Large intestine (tissue), 3 donors: ENCODE results near the gene NRBF2. TPM values are rescaled to one million over a fixed set of nuclear protein-coding genes. Genes with fewer than 3 reads are reported as not detected.
"Not testable (repeated sequence)": the region's sequence is repeated elsewhere in the genome, so short reads cannot be mapped to it uniquely, and the experiment has no call there.

ENCODE experiments used
- DNase-seq, 2 donors: peaks; one replicate each; pipeline versions ENCODE4 v3.0.0 to v3.0.0-alpha.2; 2013
- H3K27ac ChIP-seq: one replicate; pipeline ENCODE4 v1.5.1; 2013; ENCODE audit warnings: low read length
- H3K27me3 ChIP-seq: 2 replicates; pipeline ENCODE4 v1.6.1; 2013; ENCODE audit warnings: low read length; ENCODE audit not compliant: control insufficient read depth, insufficient read depth
- H3K36me3 ChIP-seq: 2 replicates; pipeline ENCODE4 v1.6.1; 2013; ENCODE audit warnings: low read length; ENCODE audit not compliant: control insufficient read depth, insufficient read depth
- H3K4me1 ChIP-seq: one replicate; pipeline ENCODE4 v1.6.1; 2013; ENCODE audit warnings: low read length; ENCODE audit not compliant: control insufficient read depth, insufficient read depth
- H3K4me3 ChIP-seq: one replicate; pipeline ENCODE4 v1.5.1; 2013; ENCODE audit warnings: low read length
- H3K9me3 ChIP-seq: one replicate; pipeline ENCODE4 v1.6.1; 2013; ENCODE audit warnings: mild to moderate bottlenecking, low read depth, low read length, moderate library complexity; ENCODE audit not compliant: control insufficient read depth
- WGBS: methylation state at CpG from one replicate; pipeline ENCODE4 v1.1.5; 2013; ENCODE audit warnings: low lambda C conversion rate; ENCODE audit not compliant: insufficient coverage; 5-methylcytosine and 5-hydroxymethylcytosine counted together
- polyA plus RNA-seq: library from polyadenylated mRNA; unstranded; fragments of 120-200 nt; gene quantifications from one replicate; pipeline ENCODE4 v1.2.1, GENCODE V29; 2013

The NRBF2 gene
- polyA plus RNA-seq, 1 donor: 37.9 TPM

- WGBS: 100% methylated on average over 1 of the region's 3 CpGs
- no peak for DNase-seq
- no peak overlapping the region for H3K27ac ChIP-seq
- H3K27me3 ChIP-seq: no peaks in the 10 kb centered on the region
- H3K4me1 ChIP-seq: peaks cover 5% of the 10 kb centered on the region
- H3K9me3 ChIP-seq: no peaks in the 10 kb centered on the region
- H3K36me3 ChIP-seq: peaks cover 3% of the 10 kb centered on the region
- H3K4me3 ChIP-seq: no peak overlapping the region
Measured at GRCh38 chr10:63140077-63140476, 6.9 kb downstream of the NRBF2 start.

DNA sequence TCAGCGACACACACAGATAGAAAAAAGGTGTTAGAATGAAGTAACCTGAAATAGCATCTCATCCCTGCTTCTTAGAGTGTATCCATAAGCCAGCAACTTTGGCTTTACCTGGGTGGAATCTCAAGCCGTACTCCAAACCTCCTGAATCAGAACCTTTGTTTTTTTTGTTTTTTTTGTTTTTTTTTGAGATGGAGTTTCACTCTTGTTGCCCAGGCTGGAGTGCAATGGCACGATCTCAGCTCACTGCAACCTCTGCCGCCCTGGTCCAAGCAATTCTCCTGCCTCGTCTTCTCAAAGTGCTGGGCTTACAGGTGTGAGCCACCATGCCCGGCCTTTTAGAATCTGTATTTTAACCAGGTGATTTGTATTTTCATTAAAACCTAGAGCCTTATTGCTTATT is 9.0 kb downstream of the NRBF2 start:
- Histone ChIP-seq H3K27ac (no peak overlapping the region), H3K27me3 (no peaks in the 10 kb centered on the region), H3K9me3 (no peaks in the 10 kb centered on the region), H3K36me3 (peaks cover 3% of the 10 kb centered on the region), H3K4me3 (no peak overlapping the region), H3K4me1 (peaks cover 1% of the 10 kb centered on the region)
- no peak for DNase-seq
- WGBS: 100% methylated on average over 1 of the region's 6 CpGs

GRCh38 chr10:63143987-63144386 is 10.9 kb downstream of the NRBF2 start:
- H3K4me1 ChIP-seq: no peaks in the 10 kb centered on the region
- no peak overlapping the region for H3K27ac ChIP-seq
- H3K9me3 ChIP-seq: no peaks in the 10 kb centered on the region
- no peak overlapping the region for H3K4me3 ChIP-seq
- peaks cover 5% of the 10 kb centered on the region for H3K36me3 ChIP-seq
- H3K27me3 ChIP-seq: no peaks in the 10 kb centered on the region
- 77% methylated on average over 3 of the region's 5 CpGs for WGBS
- no peak for DNase-seq

GRCh38 chr10:63145782-63146181 is 12.7 kb downstream of the NRBF2 start:
- no peak overlapping the region for H3K27ac ChIP-seq
- no peak overlapping the region for H3K4me3 ChIP-seq
- DNase-seq: no peak
- H3K36me3 ChIP-seq: peaks cover 7% of the 10 kb centered on the region
- H3K27me3 ChIP-seq: no peaks in the 10 kb centered on the region
- H3K4me1 ChIP-seq: no peaks in the 10 kb centered on the region
- no peaks in the 10 kb centered on the region for H3K9me3 ChIP-seq

- Histone ChIP-seq H3K27ac (no peak overlapping the region), H3K36me3 (peaks cover 9% of the 10 kb centered on the region), H3K27me3 (no peaks in the 10 kb centered on the region), H3K4me3 (no peak overlapping the region), H3K4me1 (no peaks in the 10 kb centered on the region), H3K9me3 (no peaks in the 10 kb centered on the region)
- DNase-seq: no peak
Measured at GRCh38 chr10:63146503-63146902, 13.4 kb downstream of the NRBF2 start.

GRCh38 chr10:63150745-63151144 is 17.6 kb downstream of the NRBF2 start:
- no peaks in the 10 kb centered on the region for H3K9me3 ChIP-seq
- H3K4me3 ChIP-seq: no peak overlapping the region
- WGBS: 100% methylated on average over 1 of the region's 4 CpGs
- H3K4me1 ChIP-seq: no peaks in the 10 kb centered on the region
- no peaks in the 10 kb centered on the region for H3K27me3 ChIP-seq
- H3K36me3 ChIP-seq: peaks cover 32% of the 10 kb centered on the region
- H3K27ac ChIP-seq: no peak overlapping the region
- no peak for DNase-seq

- DNase-seq, H3K27ac ChIP-seq: not testable (repeated sequence)
Measured at GRCh38 chr10:63153868-63154545, 20.9 kb downstream of the NRBF2 start.

GRCh38 chr10:63154546-63155387 is 21.6 kb downstream of the NRBF2 start:
- no peaks in the 10 kb centered on the region for H3K27me3 ChIP-seq
- DNase-seq: no peak
- H3K27ac ChIP-seq: no peak overlapping the region
- peaks cover 32% of the 10 kb centered on the region for H3K36me3 ChIP-seq
- WGBS: 90% methylated on average over 4 of the region's 6 CpGs
- no peak overlapping the region for H3K4me3 ChIP-seq
- H3K9me3 ChIP-seq: no peaks in the 10 kb centered on the region
- no peaks in the 10 kb centered on the region for H3K4me1 ChIP-seq

More at GRCh38 chr10:63153868-63154545, 20.9 kb downstream of the NRBF2 start:
- not testable (repeated sequence) for H3K9me3 ChIP-seq, H3K27me3 ChIP-seq, H3K4me3 ChIP-seq, H3K4me1 ChIP-seq
- 100% methylated on average over 1 of the region's 9 CpGs for WGBS
- peaks cover 32% of the 10 kb centered on the region for H3K36me3 ChIP-seq

- H3K4me1 ChIP-seq: no peaks in the 10 kb centered on the region
- H3K4me3 ChIP-seq: no peak overlapping the region
- H3K36me3 ChIP-seq: peaks cover 29% of the 10 kb centered on the region
- WGBS: no CpG with 5 or more reads among the region's 8 CpGs
- H3K27ac ChIP-seq: no peak overlapping the region
- H3K9me3 ChIP-seq: no peaks in the 10 kb centered on the region
- no peak for DNase-seq
- no peaks in the 10 kb centered on the region for H3K27me3 ChIP-seq
Measured at GRCh38 chr10:63155388-63156020, 22.4 kb downstream of the NRBF2 start.

GRCh38 chr10:63156236-63156635 is 23.1 kb downstream of the NRBF2 start:
- Histone ChIP-seq H3K9me3 (no peaks in the 10 kb centered on the region), H3K27ac (no peak overlapping the region), H3K4me1 (no peaks in the 10 kb centered on the region), H3K27me3 (no peaks in the 10 kb centered on the region), H3K36me3 (peaks cover 24% of the 10 kb centered on the region), H3K4me3 (no peak overlapping the region)
- WGBS: 100% methylated on average over 1 of the region's 2 CpGs
- DNase-seq: no peak
